Measurements from ENCODE around the gene CDC20B. TPM values are rescaled to one million over a fixed set of nuclear protein-coding genes. Genes with fewer than 3 reads are reported as not detected.

CDC20B gene
- total RNA-seq, 1 experiment from 2014 or later, result 0.08 TPM

Small RNA genes within 50 kb of the gene (microRNA-seq; reads per million reads assigned to microRNA genes)
- gene MIR449A (ENCODE audit: unreplicated experiment), result 276 reads per million, percentile 67 among the genes with 10 or more reads in this experiment
- 5.1 reads per million, percentile 14 among the genes with 10 or more reads in this experiment for gene MIR449B (ENCODE audit: unreplicated experiment)
- gene MIR449C (ENCODE audit: unreplicated experiment), result 41.9 reads per million, percentile 46 among the genes with 10 or more reads in this experiment

Other genes with a start within 250 kb of the CDC20B start
- gene ESM1, start 187.6 kb downstream of the CDC20B start, total RNA-seq (2021; ENCODE audit: unreplicated experiment), result not detected
- gene GZMK, start 148.9 kb downstream of the CDC20B start, total RNA-seq (2021; ENCODE audit: unreplicated experiment), result not detected
- gene GZMA, start 70.5 kb downstream of the CDC20B start, total RNA-seq (2021; ENCODE audit: unreplicated experiment), result not detected
- gene GPX8, start 13.0 kb downstream of the CDC20B start, total RNA-seq (2021; ENCODE audit: unreplicated experiment), result 24.8 TPM
- gene MCIDAS, start 54.1 kb upstream of the CDC20B start, total RNA-seq (2021; ENCODE audit: unreplicated experiment), result 2.9 TPM
- 12.3 TPM for gene CCNO, start 60.4 kb upstream of the CDC20B start, total RNA-seq (2021; ENCODE audit: unreplicated experiment)
- 30.1 TPM for gene DHX29, start 134.5 kb upstream of the CDC20B start, total RNA-seq (2021; ENCODE audit: unreplicated experiment)
- 97.0 TPM for gene MTREX, start 134.8 kb upstream of the CDC20B start, total RNA-seq (2021; ENCODE audit: unreplicated experiment)